IMR-90 (cell line): ENCODE data around the gene DYRK1A. TPM values are rescaled to one million over a fixed set of nuclear protein-coding genes. Genes with fewer than 3 reads are reported as not detected.

Experiments used
- ATAC-seq: fragments of 200-7000 bp; cut with Tn5 transposase; 2 replicates; pipeline ENCODE4 v1.9.1; 2020; ENCODE audit warnings: low read depth, mild to moderate bottlenecking, moderate library complexity
- BruUV-seq: library from RNA; stranded (reverse); fragments of 400-500 nt; replicated peaks from 2 replicates; lab custom pipeline; 2021; lab: Mats Ljungman, UMichigan
- CTCF ChIA-PET: fragments of 300-600 bp; formaldehyde crosslinking; extraction: SDS; loops from one replicate; lab custom pipeline; 2021; ENCODE audit warnings: antibody characterized with exemption; lab: Yijun Ruan, JAX
- POLR2A ChIA-PET: fragments of 300-600 bp; sonication (Branson Sonifier 250); formaldehyde crosslinking; loops from one replicate; lab custom pipeline; 2022; ENCODE audit warnings: antibody characterized with exemption; ENCODE audit not compliant: unreplicated experiment; lab: Charles Lee
- DNase-seq: peaks from one replicate; pipeline ENCODE4 v3.0.0; 2013
- H2AFZ ChIP-seq: replicated peaks from 2 replicates; pipeline ENCODE3; 2013; ENCODE audit warnings: low read length, mild to moderate bottlenecking; ENCODE audit not compliant: poor library complexity
- H2AK5ac ChIP-seq: 2 replicates; pipeline ENCODE4 v1.6.1; 2013; ENCODE audit warnings: low read depth, low read length, inconsistent platforms
- H2AK9ac ChIP-seq: replicated peaks from 2 replicates; pipeline ENCODE3; 2013; ENCODE audit warnings: mild to moderate bottlenecking, low read depth, low read length, moderate library complexity; ENCODE audit not compliant: poor library complexity
- H2BK120ac ChIP-seq: 2 replicates; pipeline ENCODE4 v1.6.1; 2013; ENCODE audit warnings: low read depth, low read length, inconsistent platforms
- H2BK15ac ChIP-seq: 3 replicates; pipeline ENCODE4 v1.6.1; 2013; ENCODE audit warnings: low read depth, low read length, inconsistent platforms
- H2BK20ac ChIP-seq: 2 replicates; pipeline ENCODE4 v1.6.1; 2013; ENCODE audit warnings: low read depth, mild to moderate bottlenecking, inconsistent platforms, low read length, moderate library complexity
- H2BK5ac ChIP-seq: 2 replicates; pipeline ENCODE4 v1.6.1; 2013; ENCODE audit warnings: mild to moderate bottlenecking, low read depth, low read length, inconsistent platforms; ENCODE audit not compliant: poor library complexity, severe bottlenecking
- H3K14ac ChIP-seq: replicated peaks from 2 replicates; pipeline ENCODE4 v1.6.1; 2013; ENCODE audit warnings: low read depth, low read length, inconsistent platforms
- H3K18ac ChIP-seq: 2 replicates; pipeline ENCODE4 v1.6.1; 2013; ENCODE audit warnings: low read depth, low read length, control low read depth
- H3K23ac ChIP-seq: 2 replicates; pipeline ENCODE4 v1.6.1; 2013; ENCODE audit warnings: low read depth, low read length, inconsistent platforms
- H3K27ac ChIP-seq: 2 replicates; pipeline ENCODE4 v1.5.1; 2013; ENCODE audit warnings: mild to moderate bottlenecking, control low read depth, low read length; ENCODE audit not compliant: insufficient read depth
- H3K27me3 ChIP-seq: 2 replicates; pipeline ENCODE4 v1.6.1; 2013; ENCODE audit warnings: low read length; ENCODE audit not compliant: control insufficient read depth, insufficient read depth
- H3K36me3 ChIP-seq: 2 replicates; pipeline ENCODE4 v1.6.1; 2013; ENCODE audit warnings: low read length, mixed read lengths; ENCODE audit not compliant: control insufficient read depth, insufficient read depth
- H3K4ac ChIP-seq: 2 replicates; pipeline ENCODE4 v1.6.1; 2013; ENCODE audit warnings: low read depth, low read length, inconsistent platforms
- H3K4me1 ChIP-seq: 2 replicates; pipeline ENCODE4 v1.6.1; 2013; ENCODE audit warnings: low read length, mixed read lengths; ENCODE audit not compliant: control insufficient read depth, insufficient read depth
- H3K4me2 ChIP-seq: 2 replicates; pipeline ENCODE4 v1.6.1; 2013; ENCODE audit warnings: low read depth, mild to moderate bottlenecking, control low read depth, low read length, moderate library complexity
- H3K4me3 ChIP-seq: 2 replicates; pipeline ENCODE4 v1.5.1; 2013; ENCODE audit warnings: low read depth, mild to moderate bottlenecking, control low read depth, low read length, moderate library complexity; ENCODE audit not compliant: insufficient read depth
- H3K56ac ChIP-seq: 2 replicates; pipeline ENCODE4 v1.6.1; 2013; ENCODE audit warnings: low read length, inconsistent platforms; ENCODE audit not compliant: insufficient read depth; ENCODE audit errors: extremely low read depth
- H3K79me1 ChIP-seq, 2 experiments: 2 replicates each; pipeline ENCODE4 v1.6.1; 2013; ENCODE audit warnings: low read length in 2 of 2, inconsistent platforms in 1 of 2, low read depth in 1 of 2
- H3K9ac ChIP-seq: 2 replicates; pipeline ENCODE4 v1.6.1; 2013; ENCODE audit warnings: low read depth, low read length, control low read depth
- H3K9me1 ChIP-seq: 2 replicates; pipeline ENCODE4 v1.6.1; 2013; ENCODE audit warnings: low read length, inconsistent platforms; ENCODE audit not compliant: insufficient read depth
- H3K9me3 ChIP-seq: 2 replicates; pipeline ENCODE4 v1.6.1; 2013; ENCODE audit warnings: low read length; ENCODE audit not compliant: control insufficient read depth, insufficient read depth
- H4K20me1 ChIP-seq: 2 replicates; pipeline ENCODE4 v1.6.1; 2013; ENCODE audit warnings: low read length, inconsistent platforms; ENCODE audit not compliant: insufficient read depth
- H4K5ac ChIP-seq: 2 replicates; pipeline ENCODE4 v1.6.1; 2013; ENCODE audit warnings: mild to moderate bottlenecking, low read depth, low read length, control low read depth
- H4K8ac ChIP-seq, 2 experiments: 2 replicates each; pipeline ENCODE4 v1.6.1; 2013; ENCODE audit warnings: low read depth in 2 of 2, low read length in 2 of 2, control low read depth in 1 of 2, inconsistent platforms in 1 of 2
- H4K91ac ChIP-seq: 2 replicates; pipeline ENCODE4 v1.6.1; 2013; ENCODE audit warnings: low read depth, low read length, inconsistent platforms; ENCODE audit not compliant: insufficient read depth
- FOS ChIP-seq: fragments of 150-350 bp; IDR thresholded peaks from 2 replicates; pipeline ENCODE4 v1.6.1; 2016; ENCODE audit warnings: low read depth, low read length
- POLR2A ChIP-seq: IDR thresholded peaks from 2 replicates; pipeline ENCODE4 v1.6.1; 2012; ENCODE audit warnings: mild to moderate bottlenecking, low read depth, low read length
- WGBS, 2 experiments: methylation state at CpG; one replicate each; pipeline versions ENCODE4 v1.1.5 to v1.1.7; 2013; ENCODE audit warnings: missing lambda C conversion rate in 2 of 2; ENCODE audit not compliant: insufficient read length in 1 of 2; ENCODE audit errors: extremely low coverage in 2 of 2; 5-methylcytosine and 5-hydroxymethylcytosine counted together
- dilution Hi-C: fragments of 300-500 bp; cut with HindIII; formaldehyde crosslinking; loops from one replicate; pipeline ENCODE4 v1.14.3; 2018; ENCODE audit warnings: low sequenced_read_pairs; ENCODE audit not compliant: unreplicated experiment
- in situ Hi-C: fragments of 300-500 bp; cut with MboI; formaldehyde crosslinking; loops from 3 replicates; pipeline ENCODE4 v1.14.3; 2019; ENCODE audit warnings: low sequenced_read_pairs, inconsistent platforms, mixed read lengths
- intact Hi-C: fragments of 100-400 bp; cut with micrococcal nuclease; formaldehyde crosslinking; loops from 2 replicates; pipeline ENCODE4 v1.10.0; 2022
- polyA plus RNA-seq, 3 experiments: library from polyadenylated mRNA; depleted of rRNA; stranded (reverse); fragments of >200 nt; gene quantifications; 2 replicates each; pipeline ENCODE4 v1.2.3, GENCODE V29; 2012; ENCODE audit warnings: low replicate concordance in 1 of 3
- total RNA-seq: library from RNA; depleted of rRNA; stranded (reverse); fragments of >200 nt; gene quantifications from 2 replicates; pipeline ENCODE4 v1.2.3, GENCODE V29; 2012

DYRK1A gene
- total and polyA plus RNA-seq, 2 of the 4 experiments (the other 2 are of a cell fraction), result 18.6 to 50.5 TPM

- Histone ChIP-seq H3K4me2 (no peak overlapping the region), H3K4me1 (peaks cover 2% of the 10 kb centered on the region; the same call in 1 of the 2 replicates), H3K9ac (no peak overlapping the region), H3K4me3 (no peak overlapping the region), H3K27me3 (peaks cover 13% of the 10 kb centered on the region; the same call in 1 of the 2 replicates), H3K9me3 (peaks cover 12% of the 10 kb centered on the region), H3K23ac (no peak overlapping the region), H3K79me1 (no peaks in the 10 kb centered on the region), H2BK15ac (no peak overlapping the region), H2AFZ (no peak overlapping the region), H3K18ac (no peak overlapping the region), H3K14ac (no peak overlapping the region), H3K56ac (no peak overlapping the region), H4K8ac (no peak overlapping the region), H3K9me1 (0 out of 2 replicates have a peak, but pooled peaks cover 3% of the 10 kb centered on the region), H2BK20ac (no peak overlapping the region), H3K36me3 (no peaks in the 10 kb centered on the region), H2BK120ac (no peak overlapping the region), H4K5ac (no peak overlapping the region), H2BK5ac (no peak overlapping the region), H2AK9ac (peak overlapping the region; percentile 1), H3K4ac (no peak overlapping the region), H4K20me1 (no peaks in the 10 kb centered on the region), H2AK5ac (no peak overlapping the region), H4K91ac (no peak overlapping the region), H3K27ac (no peak overlapping the region)
- in situ Hi-C loops (no loop called here), intact Hi-C loops (no loop called here), dilution Hi-C loops (no loop called here)
- 42% methylated on average over 6 of the region's 20 CpGs; no CpG with 5 or more reads in 1 of the 2 experiments for WGBS, 2 experiments
- ATAC-seq, result peak; percentile 32
- no TSS peak for BruUV-seq
- peak; percentile 61 for DNase-seq
- no peak for TF ChIP-seq POLR2A
- peak; percentile 64; the same call in 1 of the 2 replicates for TF ChIP-seq FOS
- ChIA-PET CTCF (no interaction called here), POLR2A (no interaction called here)
These were observed 166.6 kb downstream of the DYRK1A start for GRCh38 chr21:37532868-37533780.
